ENCODE data around the gene PROCA1. TPM values are rescaled to one million over a fixed set of nuclear protein-coding genes. Genes with fewer than 3 reads are reported as not detected.

The PROCA1 gene
- total RNA-seq, 1 experiment from 2014 or later: 4.9 TPM

DNA sequence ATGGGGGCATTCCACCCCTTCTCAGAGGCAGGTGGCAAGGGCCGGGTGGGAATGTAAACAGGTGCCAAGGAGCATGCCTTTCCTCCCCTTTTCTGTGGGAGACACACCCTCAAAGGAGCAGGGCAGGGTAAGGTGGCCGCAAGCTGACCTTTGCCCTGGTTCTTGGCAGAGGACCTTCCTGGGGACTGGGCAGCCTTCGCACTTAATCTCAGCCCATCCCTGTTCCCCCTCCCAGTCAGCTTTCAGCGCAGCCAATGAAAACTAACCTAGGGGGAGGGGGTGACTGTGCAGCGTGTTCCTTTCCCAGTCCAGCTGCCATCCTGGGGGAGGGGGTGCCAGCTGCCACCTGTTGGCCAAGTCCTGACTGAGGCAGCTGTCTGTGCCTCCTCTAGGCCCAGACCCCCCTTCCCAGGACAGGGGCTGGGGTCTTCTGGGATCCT, 34.9 kb upstream of the PROCA1 start:
- TF ChIP-seq, protein P1, sequence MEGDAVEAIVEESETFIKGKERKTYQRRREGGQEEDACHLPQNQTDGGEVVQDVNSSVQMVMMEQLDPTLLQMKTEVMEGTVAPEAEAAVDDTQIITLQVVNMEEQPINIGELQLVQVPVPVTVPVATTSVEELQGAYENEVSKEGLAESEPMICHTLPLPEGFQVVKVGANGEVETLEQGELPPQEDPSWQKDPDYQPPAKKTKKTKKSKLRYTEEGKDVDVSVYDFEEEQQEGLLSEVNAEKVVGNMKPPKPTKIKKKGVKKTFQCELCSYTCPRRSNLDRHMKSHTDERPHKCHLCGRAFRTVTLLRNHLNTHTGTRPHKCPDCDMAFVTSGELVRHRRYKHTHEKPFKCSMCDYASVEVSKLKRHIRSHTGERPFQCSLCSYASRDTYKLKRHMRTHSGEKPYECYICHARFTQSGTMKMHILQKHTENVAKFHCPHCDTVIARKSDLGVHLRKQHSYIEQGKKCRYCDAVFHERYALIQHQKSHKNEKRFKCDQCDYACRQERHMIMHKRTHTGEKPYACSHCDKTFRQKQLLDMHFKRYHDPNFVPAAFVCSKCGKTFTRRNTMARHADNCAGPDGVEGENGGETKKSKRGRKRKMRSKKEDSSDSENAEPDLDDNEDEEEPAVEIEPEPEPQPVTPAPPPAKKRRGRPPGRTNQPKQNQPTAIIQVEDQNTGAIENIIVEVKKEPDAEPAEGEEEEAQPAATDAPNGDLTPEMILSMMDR (IDR thresholded peaks at IDR 0.05): no peak
- TF ChIP-seq, protein P2, sequence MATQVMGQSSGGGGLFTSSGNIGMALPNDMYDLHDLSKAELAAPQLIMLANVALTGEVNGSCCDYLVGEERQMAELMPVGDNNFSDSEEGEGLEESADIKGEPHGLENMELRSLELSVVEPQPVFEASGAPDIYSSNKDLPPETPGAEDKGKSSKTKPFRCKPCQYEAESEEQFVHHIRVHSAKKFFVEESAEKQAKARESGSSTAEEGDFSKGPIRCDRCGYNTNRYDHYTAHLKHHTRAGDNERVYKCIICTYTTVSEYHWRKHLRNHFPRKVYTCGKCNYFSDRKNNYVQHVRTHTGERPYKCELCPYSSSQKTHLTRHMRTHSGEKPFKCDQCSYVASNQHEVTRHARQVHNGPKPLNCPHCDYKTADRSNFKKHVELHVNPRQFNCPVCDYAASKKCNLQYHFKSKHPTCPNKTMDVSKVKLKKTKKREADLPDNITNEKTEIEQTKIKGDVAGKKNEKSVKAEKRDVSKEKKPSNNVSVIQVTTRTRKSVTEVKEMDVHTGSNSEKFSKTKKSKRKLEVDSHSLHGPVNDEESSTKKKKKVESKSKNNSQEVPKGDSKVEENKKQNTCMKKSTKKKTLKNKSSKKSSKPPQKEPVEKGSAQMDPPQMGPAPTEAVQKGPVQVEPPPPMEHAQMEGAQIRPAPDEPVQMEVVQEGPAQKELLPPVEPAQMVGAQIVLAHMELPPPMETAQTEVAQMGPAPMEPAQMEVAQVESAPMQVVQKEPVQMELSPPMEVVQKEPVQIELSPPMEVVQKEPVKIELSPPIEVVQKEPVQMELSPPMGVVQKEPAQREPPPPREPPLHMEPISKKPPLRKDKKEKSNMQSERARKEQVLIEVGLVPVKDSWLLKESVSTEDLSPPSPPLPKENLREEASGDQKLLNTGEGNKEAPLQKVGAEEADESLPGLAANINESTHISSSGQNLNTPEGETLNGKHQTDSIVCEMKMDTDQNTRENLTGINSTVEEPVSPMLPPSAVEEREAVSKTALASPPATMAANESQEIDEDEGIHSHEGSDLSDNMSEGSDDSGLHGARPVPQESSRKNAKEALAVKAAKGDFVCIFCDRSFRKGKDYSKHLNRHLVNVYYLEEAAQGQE (IDR thresholded peaks at IDR 0.05; ENCODE audit: insufficient read depth in 1 of 2, low read depth in 2 of 2, low read length in 1 of 2): no peak
- TF ChIP-seq TCF7L2 (IDR thresholded peaks at IDR 0.05; ENCODE audit: low read depth, low read length): no peak
- TF ChIP-seq POLR2AphosphoS5 (IDR thresholded peaks at IDR 0.05; ENCODE audit: low read depth, low read length): no peak
- TF ChIP-seq SIN3A (IDR thresholded peaks at IDR 0.05; ENCODE audit: borderline replicate concordance, insufficient read depth, low read depth, low read length): no peak
- in situ Hi-C loops (cut with HindIII; ENCODE audit: low pct_unique_long_range_greater_than_20kb, low sequenced_read_pairs): no loop called here
- Histone ChIP-seq H3K36me3 (ENCODE audit: control insufficient read depth, insufficient read depth, low read length) (no peaks in the 10 kb centered on the region; the same call in none of the 2 replicates), H3K9me3 (ENCODE audit: control insufficient read depth, insufficient read depth, low read depth, low read length) (no peaks in the 10 kb centered on the region), H3K27me3 (ENCODE audit: control insufficient read depth, insufficient read depth, low read length) (no peaks in the 10 kb centered on the region), H3K27ac (ENCODE audit: low read length) (peak overlapping the region; percentile 99), H3K4me3 (ENCODE audit: low read depth in 2 of 2, low read length in 2 of 2) (peak overlapping the region; percentile 89 to 99), H3K4me1 (ENCODE audit: control insufficient read depth, insufficient read depth, low read length) (peaks cover 60% of the 10 kb centered on the region)
- no peak for ATAC-seq
- ChIA-PET POLR2A (interaction anchor here (0.6 to 1.0 kb wide), 3 partner anchors 18 to 154 kb away, joined by 3 to 14 read pairs (median 3); partner anchors contain the start of gene NEK8), CTCF (interaction anchor here (0.6 to 8.4 kb wide), 2 partner anchors 19 to 97 kb away, joined by 3 to 123 read pairs; partner anchors contain the start of genes NEK8 and TLCD1)
- no TSS peak for BruUV-seq (replicated peaks)
- intact Hi-C loops (cut with micrococcal nuclease; ENCODE audit: unreplicated experiment): no loop called here
- DNase-seq (ENCODE audit: low read depth, low spot score): no peak

GRCh38 chr17:28745786-28746411, 34.2 kb upstream of the PROCA1 start:
- ATAC-seq: peak; percentile 12; the same call in 1 of the 2 replicates

More at GRCh38 chr17:28745786-28746411, 34.2 kb upstream of the PROCA1 start:
- ChIA-PET CTCF (interaction anchor here (8.4 kb wide), 1 partner anchor 18 kb away, joined by 123 read pairs; the partner anchor contains the start of genes NEK8 and TLCD1), POLR2A (interaction anchor here (0.6 to 1.8 kb wide), 4 partner anchors 17 to 155 kb away, joined by 3 to 14 read pairs (median 7); partner anchors contain the start of genes ERAL1 and NEK8)
- 0 out of 2 replicates have a peak, but pooled peaks have one; percentile 34 for TF ChIP-seq SIN3A (IDR thresholded peaks at IDR 0.05; ENCODE audit: borderline replicate concordance, insufficient read depth, low read depth, low read length)
- TF ChIP-seq, protein P1 (IDR thresholded peaks at IDR 0.05): no peak
- Histone ChIP-seq H3K4me1 (ENCODE audit: control insufficient read depth, insufficient read depth, low read length) (peaks cover 60% of the 10 kb centered on the region), H3K27ac (ENCODE audit: low read length) (peak overlapping the region; percentile 99), H3K36me3 (ENCODE audit: control insufficient read depth, insufficient read depth, low read length) (no peaks in the 10 kb centered on the region; the same call in none of the 2 replicates), H3K9me3 (ENCODE audit: control insufficient read depth, insufficient read depth, low read depth, low read length) (no peaks in the 10 kb centered on the region), H3K27me3 (ENCODE audit: control insufficient read depth, insufficient read depth, low read length) (no peaks in the 10 kb centered on the region), H3K4me3 (ENCODE audit: low read depth in 2 of 2, low read length in 2 of 2) (peak overlapping the region; percentile 89 to 99)
- BruUV-seq (replicated peaks): no TSS peak
- DNase-seq (ENCODE audit: low read depth, low spot score): no peak
- intact Hi-C loops (cut with micrococcal nuclease; ENCODE audit: unreplicated experiment): no loop called here
- in situ Hi-C loops (cut with HindIII; ENCODE audit: low pct_unique_long_range_greater_than_20kb, low sequenced_read_pairs): no loop called here
